Astrocyte (in vitro differentiated cells and primary cell): ENCODE measurements around the gene USP3. TPM values are rescaled to one million over a fixed set of nuclear protein-coding genes. Genes with fewer than 3 reads are reported as not detected.

Experiments used
- DNase-seq: peaks from one replicate; pipeline ENCODE4 v3.0.0-alpha.2; 2010; ENCODE audit warnings: low read depth
- FAIRE-seq: peaks from 2 replicates; lab custom pipeline; 2011; peaks lifted over from hg19 to GRCh38; lab: Jason Lieb, UNC
- H2AFZ ChIP-seq: 2 replicates; pipeline ENCODE4 v1.6.0; 2012; ENCODE audit warnings: low read depth, low read length, inconsistent platforms
- H3K27ac ChIP-seq: 2 replicates; pipeline ENCODE4 v1.5.1; 2011; ENCODE audit warnings: low read depth, low read length, inconsistent platforms
- H3K27me3 ChIP-seq: 2 replicates; pipeline ENCODE4 v1.6.0; 2011; ENCODE audit warnings: low read length, inconsistent platforms; ENCODE audit not compliant: insufficient read depth
- H3K36me3 ChIP-seq: 2 replicates; pipeline ENCODE4 v1.5.1; 2011; ENCODE audit warnings: low read length, inconsistent platforms; ENCODE audit not compliant: insufficient read depth
- H3K4me1 ChIP-seq: 2 replicates; pipeline ENCODE4 v1.5.1; 2011; ENCODE audit warnings: low read length, inconsistent platforms; ENCODE audit not compliant: insufficient read depth
- H3K4me2 ChIP-seq: 2 replicates; pipeline ENCODE4 v1.6.0; 2012; ENCODE audit warnings: low read length, inconsistent platforms
- H3K4me3 ChIP-seq: 2 replicates; pipeline ENCODE4 v1.5.1; 2011; ENCODE audit warnings: low read depth, mild to moderate bottlenecking, low read length, inconsistent platforms; ENCODE audit not compliant: insufficient read depth
- H3K79me2 ChIP-seq: 2 replicates; pipeline ENCODE4 v1.6.0; 2012; ENCODE audit warnings: mild to moderate bottlenecking, low read length, inconsistent platforms; ENCODE audit not compliant: insufficient read depth
- H3K9ac ChIP-seq: 2 replicates; pipeline ENCODE4 v1.6.0; 2012; ENCODE audit warnings: mild to moderate bottlenecking, low read length, inconsistent platforms
- H3K9me3 ChIP-seq: 2 replicates; pipeline ENCODE4 v1.5.1; 2012; ENCODE audit warnings: low read depth, mild to moderate bottlenecking, low read length, inconsistent platforms; ENCODE audit not compliant: insufficient read depth
- H4K20me1 ChIP-seq: 2 replicates; pipeline ENCODE4 v1.6.0; 2012; ENCODE audit warnings: low read length, inconsistent platforms; ENCODE audit not compliant: insufficient read depth
- H3K27ac Mint-ChIP-seq: one replicate; pipeline ENCODE4 v1.8.0; 2021; ENCODE audit warnings: mild to moderate bottlenecking, mixed read lengths; ENCODE audit not compliant: unreplicated experiment
- H3K27me3 Mint-ChIP-seq: one replicate; pipeline ENCODE4 v1.8.0; 2021; ENCODE audit warnings: low read depth, mixed read lengths; ENCODE audit not compliant: unreplicated experiment
- H3K36me3 Mint-ChIP-seq: one replicate; pipeline ENCODE4 v1.8.0; 2021; ENCODE audit warnings: low read depth, mixed read lengths; ENCODE audit not compliant: unreplicated experiment
- H3K4me1 Mint-ChIP-seq: one replicate; pipeline ENCODE4 v1.8.0; 2021; ENCODE audit warnings: low read depth, mixed read lengths; ENCODE audit not compliant: unreplicated experiment
- H3K4me3 Mint-ChIP-seq: one replicate; pipeline ENCODE4 v1.8.0; 2021; ENCODE audit warnings: mild to moderate bottlenecking, moderate library complexity, mixed read lengths; ENCODE audit not compliant: unreplicated experiment
- H3K9me3 Mint-ChIP-seq: one replicate; pipeline ENCODE4 v1.8.0; 2021; ENCODE audit warnings: mild to moderate bottlenecking, mixed read lengths; ENCODE audit not compliant: unreplicated experiment
- CTCF ChIP-seq: IDR thresholded peaks from 2 replicates; pipeline ENCODE4 v1.5.1; 2011; ENCODE audit warnings: low read depth, mild to moderate bottlenecking, inconsistent platforms, low read length, moderate library complexity; ENCODE audit not compliant: insufficient read depth
- EZH2 ChIP-seq: IDR thresholded peaks from 2 replicates; pipeline ENCODE4 v1.6.1; 2012; ENCODE audit warnings: mild to moderate bottlenecking, low read length, inconsistent platforms; ENCODE audit not compliant: insufficient read depth
- total RNA-seq: library from RNA; stranded (reverse); gene quantifications from 2 replicates; pipeline ENCODE4 v1.2.1, GENCODE V29; 2021

The USP3 gene
- total RNA-seq, 1 donor from 2014 or later = 38.1 TPM

- peaks cover 13% of the 10 kb centered on the region for H3K4me1 Mint-ChIP-seq
- no peaks in the 10 kb centered on the region for H3K27me3 ChIP-seq
- no peaks in the 10 kb centered on the region for H3K27me3 Mint-ChIP-seq
- FAIRE-seq (no peak), DNase-seq (no peak)
- no peak overlapping the region for H3K27ac ChIP-seq
- no peak overlapping the region for H3K9ac ChIP-seq
- no peak overlapping the region for H3K4me3 ChIP-seq
- no peak overlapping the region for H2AFZ ChIP-seq
- H3K4me1 ChIP-seq = no peaks in the 10 kb centered on the region
- H3K36me3 Mint-ChIP-seq = peaks cover 25% of the 10 kb centered on the region
- no peak overlapping the region for H3K4me2 ChIP-seq
- no peaks in the 10 kb centered on the region for H4K20me1 ChIP-seq
- H3K9me3 Mint-ChIP-seq = no peaks in the 10 kb centered on the region
- TF ChIP-seq CTCF (no peak), EZH2 (no peak)
- no peaks in the 10 kb centered on the region for H3K9me3 ChIP-seq
- H3K36me3 ChIP-seq = peaks cover 24% of the 10 kb centered on the region
- H3K27ac Mint-ChIP-seq = no peak overlapping the region
- H3K4me3 Mint-ChIP-seq = no peak overlapping the region
- H3K79me2 ChIP-seq = no peaks in the 10 kb centered on the region
Measured at GRCh38 chr15:63593705-63594671, 89.6 kb downstream of the USP3 start.

- H3K4me1 ChIP-seq = peaks cover 7% of the 10 kb centered on the region
- TF ChIP-seq EZH2 = no peak
- no peak for TF ChIP-seq CTCF
- no peaks in the 10 kb centered on the region for H3K9me3 Mint-ChIP-seq
- H3K36me3 Mint-ChIP-seq = peaks cover 20% of the 10 kb centered on the region
- H3K36me3 ChIP-seq = peaks cover 18% of the 10 kb centered on the region
- no peak overlapping the region for H3K4me3 ChIP-seq
- no peaks in the 10 kb centered on the region for H3K79me2 ChIP-seq
- H3K4me3 Mint-ChIP-seq = no peak overlapping the region
- no peak overlapping the region for H3K27ac ChIP-seq
- no peaks in the 10 kb centered on the region for H3K27me3 Mint-ChIP-seq
- H4K20me1 ChIP-seq = no peaks in the 10 kb centered on the region
- H3K4me2 ChIP-seq = no peak overlapping the region
- no peaks in the 10 kb centered on the region for H3K27me3 ChIP-seq
- FAIRE-seq = no peak
- H3K27ac Mint-ChIP-seq = no peak overlapping the region
- DNase-seq = no peak
- no peaks in the 10 kb centered on the region for H3K9me3 ChIP-seq
- peaks cover 14% of the 10 kb centered on the region for H3K4me1 Mint-ChIP-seq
- H2AFZ ChIP-seq = no peak overlapping the region
- no peak overlapping the region for H3K9ac ChIP-seq
Measured at GRCh38 chr15:63595065-63595464, 90.7 kb downstream of the USP3 start.

GRCh38 chr15:63595688-63596087, 91.3 kb downstream of the USP3 start:
- Histone ChIP-seq H3K4me1 (peaks cover 12% of the 10 kb centered on the region), H3K4me3 (no peak overlapping the region), H2AFZ (no peak overlapping the region), H3K4me2 (no peak overlapping the region), H4K20me1 (no peaks in the 10 kb centered on the region), H3K9me3 (no peaks in the 10 kb centered on the region), H3K27ac (no peak overlapping the region), H3K79me2 (no peaks in the 10 kb centered on the region), H3K27me3 (no peaks in the 10 kb centered on the region), H3K36me3 (peaks cover 11% of the 10 kb centered on the region), H3K9ac (no peak overlapping the region)
- TF ChIP-seq EZH2 (no peak), CTCF (no peak)
- no peak overlapping the region for H3K4me3 Mint-ChIP-seq
- H3K27me3 Mint-ChIP-seq = no peaks in the 10 kb centered on the region
- H3K27ac Mint-ChIP-seq = no peak overlapping the region
- FAIRE-seq = no peak
- peaks cover 14% of the 10 kb centered on the region for H3K4me1 Mint-ChIP-seq
- H3K36me3 Mint-ChIP-seq = peaks cover 20% of the 10 kb centered on the region
- no peaks in the 10 kb centered on the region for H3K9me3 Mint-ChIP-seq
- DNase-seq = no peak
